ENCODE data around the gene BDH1. TPM values are rescaled to one million over a fixed set of nuclear protein-coding genes. Genes with fewer than 3 reads are reported as not detected.

Gene BDH1
- total and polyA plus RNA-seq, 2 of the 13 experiments (the other 11 are each of a cell fraction or from before 2014, with no cell fraction given): 21.2 to 71.9 TPM

- TF ChIP-seq SNAPC5 (CRISPR knock-in tag; IDR thresholded peaks at IDR 0.05; ENCODE audit: borderline replicate concordance) (0 out of 2 replicates have a peak, but pooled peaks have one; percentile 50), CREB1 (IDR thresholded peaks at IDR 0.05) (no peak), CREB1 (CRISPR knock-in tag; IDR thresholded peaks at IDR 0.05) (peak; percentile 83), PHF21A (CRISPR knock-in tag; IDR thresholded peaks at IDR 0.05) (peak; percentile 94), ZNF557 (CRISPR knock-in tag; IDR thresholded peaks at IDR 0.05) (0 out of 2 replicates have a peak, but pooled peaks have one; percentile 52), ZNF512B (CRISPR knock-in tag; IDR thresholded peaks at IDR 0.05; ENCODE audit: borderline replicate concordance) (no peak), NFAT5 (CRISPR knock-in tag; IDR thresholded peaks at IDR 0.05) (peak; percentile 56; the same call in 1 of the 2 replicates), ZNF142 (CRISPR knock-in tag; IDR thresholded peaks at IDR 0.05) (0 out of 2 replicates have a peak, but pooled peaks have one; percentile 40), ZNF589 (CRISPR knock-in tag; conservative IDR thresholded peaks at IDR 0.05) (no peak), RCOR2 (CRISPR knock-in tag; IDR thresholded peaks at IDR 0.05) (0 out of 2 replicates have a peak, but pooled peaks have one; percentile 65)
Observed at GRCh38 chr3:197573048-197573767, 17.4 kb upstream of the BDH1 start (continued).
